PC-3 (cell line): ENCODE measurements around the gene STAG1. TPM values are rescaled to one million over a fixed set of nuclear protein-coding genes. Genes with fewer than 3 reads are reported as not detected.

Source experiments
- ATAC-seq: fragments of 200-7000 bp; cut with Tn5 transposase; 2 replicates; pipeline ENCODE4 v1.9.1; 2020; ENCODE audit warnings: mild to moderate bottlenecking, moderate library complexity
- BruUV-seq: library from RNA; stranded (reverse); fragments of 400-500 nt; replicated peaks from 2 replicates; lab custom pipeline; 2021; lab: Mats Ljungman, UMichigan
- CTCF ChIA-PET: fragments of 300-600 bp; sonication (Branson Sonifier 250); formaldehyde crosslinking; loops from one replicate; lab custom pipeline; 2022; ENCODE audit warnings: antibody characterized with exemption; lab: Charles Lee
- POLR2A ChIA-PET: fragments of 300-600 bp; sonication (Branson Sonifier 250); formaldehyde crosslinking; loops from one replicate; lab custom pipeline; 2022; ENCODE audit warnings: antibody characterized with exemption; ENCODE audit not compliant: unreplicated experiment; lab: Charles Lee
- DNase-seq: peaks from one replicate; pipeline ENCODE4 v3.0.0-alpha.2; 2015
- H2AFZ ChIP-seq: fragments of 300-600 bp; sonication (generic); 2 replicates; pipeline ENCODE4 v1.6.0; 2016; ENCODE audit warnings: antibody characterized with exemption, low read length
- H3F3A ChIP-seq: fragments of 300-600 bp; sonication (generic); one replicate; pipeline ENCODE4 v1.6.0; 2017; ENCODE audit warnings: antibody characterized with exemption, low read length, control low read depth, mild to moderate bottlenecking; ENCODE audit not compliant: unreplicated experiment
- H3K27ac ChIP-seq: fragments of 300-600 bp; sonication (generic); 2 replicates; pipeline ENCODE4 v1.5.1; 2016; ENCODE audit warnings: mild to moderate bottlenecking, low read length
- H3K27me3 ChIP-seq: fragments of 300-600 bp; sonication (generic); 2 replicates; pipeline ENCODE4 v1.6.1; 2016; ENCODE audit warnings: low read length, mixed read lengths
- H3K36me3 ChIP-seq: fragments of 300-600 bp; sonication (generic); 2 replicates; pipeline ENCODE4 v1.6.1; 2016; ENCODE audit warnings: low read depth, mixed run types, low read length, mixed read lengths
- H3K4me1 ChIP-seq: fragments of 300-600 bp; sonication (generic); 2 replicates; pipeline ENCODE4 v1.5.1; 2016; ENCODE audit warnings: low read length; ENCODE audit not compliant: insufficient read depth
- H3K4me2 ChIP-seq: fragments of 300-600 bp; sonication (generic); 2 replicates; pipeline ENCODE4 v1.6.0; 2016; ENCODE audit warnings: low read length
- H3K4me3 ChIP-seq: fragments of 300-600 bp; sonication (generic); 2 replicates; pipeline ENCODE4 v1.5.1; 2016; ENCODE audit warnings: mild to moderate bottlenecking, low read length, mixed read lengths
- H3K79me2 ChIP-seq: fragments of 300-600 bp; sonication (generic); 2 replicates; pipeline ENCODE4 v1.6.1; 2017; ENCODE audit warnings: low read length, mixed read lengths
- H3K9ac ChIP-seq: fragments of 300-600 bp; sonication (generic); 2 replicates; pipeline ENCODE4 v1.6.0; 2016; ENCODE audit warnings: mild to moderate bottlenecking, low read length
- H3K9me2 ChIP-seq: fragments of 300-600 bp; sonication (generic); replicated peaks from 2 replicates; pipeline ENCODE4 v1.6.1; 2016; ENCODE audit warnings: mixed run types, low read length, mixed read lengths
- H3K9me3 ChIP-seq: fragments of 300-600 bp; sonication (generic); 2 replicates; pipeline ENCODE4 v1.6.1; 2016; ENCODE audit warnings: low read length, mixed read lengths
- H4K20me1 ChIP-seq: fragments of 300-600 bp; sonication (generic); 2 replicates; pipeline ENCODE4 v1.6.1; 2016; ENCODE audit warnings: low read length, mixed read lengths
- EZH2 ChIP-seq: fragments of 300-600 bp; sonication (generic); IDR thresholded peaks from one replicate; pipeline ENCODE4 v1.6.1; 2017; ENCODE audit warnings: antibody characterized with exemption, mild to moderate bottlenecking, low read length; ENCODE audit not compliant: unreplicated experiment
- EZH2phosphoT487 ChIP-seq: fragments of 300-600 bp; sonication (generic); IDR thresholded peaks from 2 replicates; pipeline ENCODE4 v1.6.1; 2018; ENCODE audit warnings: mild to moderate bottlenecking, antibody characterized with exemption, low read length, borderline replicate concordance
- intact Hi-C: fragments of 100-400 bp; cut with micrococcal nuclease; formaldehyde crosslinking; loops from 2 replicates; pipeline ENCODE4 v1.9.0; 2023
- total RNA-seq: library from RNA; depleted of rRNA; stranded (reverse); fragments of >200 nt; gene quantifications from 2 replicates; pipeline ENCODE4 v1.2.3, GENCODE V29; 2014
- TF ChIP-seq, protein P1 (sequence below): fragments of 300-600 bp; sonication (generic); conservative IDR thresholded peaks from 2 replicates; pipeline ENCODE4 v1.5.1; 2017; ENCODE audit warnings: antibody characterized with exemption, low read depth, mild to moderate bottlenecking, low read length

The STAG1 gene
- total RNA-seq, 1 experiment from 2014 or later: 14.6 TPM

DNA sequence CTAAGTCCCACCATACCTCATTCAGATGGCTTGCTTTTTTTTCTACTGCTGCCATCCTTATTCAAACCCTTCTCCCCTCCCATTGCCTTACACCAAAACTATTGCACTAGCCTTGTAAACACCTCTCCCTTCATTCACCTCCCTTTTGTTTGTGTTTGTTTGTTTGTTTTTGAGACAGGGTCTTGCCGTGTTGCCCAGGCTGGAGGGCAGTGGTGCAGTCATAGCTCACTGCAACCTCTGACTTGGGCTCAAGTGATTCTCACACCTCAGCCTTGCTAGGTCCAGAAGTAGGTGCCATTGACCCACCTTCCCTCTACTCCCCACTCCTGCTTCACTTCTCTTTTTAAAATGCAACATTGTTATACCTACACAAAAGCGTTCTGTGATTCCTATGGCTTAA lies 3.0 kb upstream of the STAG1 start:
- TF ChIP-seq, protein P1, sequence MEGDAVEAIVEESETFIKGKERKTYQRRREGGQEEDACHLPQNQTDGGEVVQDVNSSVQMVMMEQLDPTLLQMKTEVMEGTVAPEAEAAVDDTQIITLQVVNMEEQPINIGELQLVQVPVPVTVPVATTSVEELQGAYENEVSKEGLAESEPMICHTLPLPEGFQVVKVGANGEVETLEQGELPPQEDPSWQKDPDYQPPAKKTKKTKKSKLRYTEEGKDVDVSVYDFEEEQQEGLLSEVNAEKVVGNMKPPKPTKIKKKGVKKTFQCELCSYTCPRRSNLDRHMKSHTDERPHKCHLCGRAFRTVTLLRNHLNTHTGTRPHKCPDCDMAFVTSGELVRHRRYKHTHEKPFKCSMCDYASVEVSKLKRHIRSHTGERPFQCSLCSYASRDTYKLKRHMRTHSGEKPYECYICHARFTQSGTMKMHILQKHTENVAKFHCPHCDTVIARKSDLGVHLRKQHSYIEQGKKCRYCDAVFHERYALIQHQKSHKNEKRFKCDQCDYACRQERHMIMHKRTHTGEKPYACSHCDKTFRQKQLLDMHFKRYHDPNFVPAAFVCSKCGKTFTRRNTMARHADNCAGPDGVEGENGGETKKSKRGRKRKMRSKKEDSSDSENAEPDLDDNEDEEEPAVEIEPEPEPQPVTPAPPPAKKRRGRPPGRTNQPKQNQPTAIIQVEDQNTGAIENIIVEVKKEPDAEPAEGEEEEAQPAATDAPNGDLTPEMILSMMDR: no peak
- no peak overlapping the region for H3K9ac ChIP-seq
- DNase-seq: no peak
- H3K4me2 ChIP-seq: no peak overlapping the region
- H3K79me2 ChIP-seq: peaks cover 22% of the 10 kb centered on the region
- no peaks in the 10 kb centered on the region for H3F3A ChIP-seq
- intact Hi-C loops: loop anchor here (10.0 kb wide), 1 partner anchor 180 kb away; no protein-coding TSS in a partner anchor
- H4K20me1 ChIP-seq: no peaks in the 10 kb centered on the region
- no peak overlapping the region for H3K4me3 ChIP-seq
- BruUV-seq: no TSS peak
- no peak overlapping the region for H2AFZ ChIP-seq
- POLR2A ChIA-PET: no interaction called here
- CTCF ChIA-PET: no interaction called here
- H3K9me2 ChIP-seq: no peaks in the 10 kb centered on the region
- peaks cover 9% of the 10 kb centered on the region for H3K4me1 ChIP-seq
- ATAC-seq: no peak
- H3K27me3 ChIP-seq: no peaks in the 10 kb centered on the region
- no peak overlapping the region for H3K27ac ChIP-seq
- H3K9me3 ChIP-seq: no peaks in the 10 kb centered on the region
- no peaks in the 10 kb centered on the region for H3K36me3 ChIP-seq

DNA sequence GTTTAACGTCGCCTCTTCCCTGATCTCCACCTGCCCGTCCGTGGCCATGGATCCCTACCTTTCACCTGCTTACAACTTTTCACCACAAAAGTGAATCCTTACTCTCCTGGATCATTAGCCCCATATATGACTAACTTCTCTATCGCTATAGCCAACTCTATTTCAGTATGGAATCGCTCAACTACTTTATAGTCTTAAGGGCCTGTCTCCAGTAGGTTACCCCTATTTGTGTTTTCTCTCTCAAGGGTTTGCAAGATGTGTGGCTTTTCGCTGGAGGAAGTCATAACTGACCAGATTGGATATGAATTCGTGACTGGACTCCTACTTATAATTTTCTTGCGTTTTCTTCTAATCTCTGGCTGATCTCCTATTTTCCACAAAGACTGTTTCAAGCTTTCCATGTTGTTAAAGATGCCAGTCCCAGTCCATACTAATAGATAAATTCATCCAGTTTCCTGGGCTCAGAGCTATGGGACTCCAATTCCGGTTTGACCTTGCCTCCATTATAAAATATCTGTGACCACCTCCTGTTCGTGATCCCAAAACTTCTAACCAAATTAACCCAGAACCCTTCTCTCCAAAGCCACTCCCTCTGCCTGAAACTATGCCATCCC lies 1.3 kb upstream of the STAG1 start:
- peak overlapping the region; percentile 94 for H3K27ac ChIP-seq
- H2AFZ ChIP-seq: peak overlapping the region; percentile 93
- ATAC-seq (no peak), DNase-seq (peak; percentile 21)
- H3F3A ChIP-seq: no peaks in the 10 kb centered on the region
- H3K4me1 ChIP-seq: peaks cover 9% of the 10 kb centered on the region
- CTCF ChIA-PET: interaction anchor here (0.6 to 1.9 kb wide), 3 partner anchors 86 to 260 kb away, joined by 5 to 41 read pairs (median 22); no protein-coding TSS in a partner anchor
- H3K36me3 ChIP-seq: no peaks in the 10 kb centered on the region
- TF ChIP-seq EZH2 (no peak), EZH2phosphoT487 (no peak)
- TF ChIP-seq, protein P1: no peak
- H3K9ac ChIP-seq: peak overlapping the region; percentile 98
- H3K9me3 ChIP-seq: no peaks in the 10 kb centered on the region
- peaks cover 40% of the 10 kb centered on the region for H3K79me2 ChIP-seq
- no peaks in the 10 kb centered on the region for H3K9me2 ChIP-seq
- intact Hi-C loops: loop anchor here (1.0 to 10.0 kb wide), 5 partner anchors 109 to 683 kb away; partner anchors contain the start of gene NCK1
- no TSS peak for BruUV-seq
- H3K4me3 ChIP-seq: peak overlapping the region; percentile 81
- H3K27me3 ChIP-seq: no peaks in the 10 kb centered on the region
- H4K20me1 ChIP-seq: no peaks in the 10 kb centered on the region
- POLR2A ChIA-PET: interaction anchor here (0.7 to 1.2 kb wide), 3 partner anchors 208 to 362 kb away, joined by 4 to 5 read pairs (median 4); no protein-coding TSS in a partner anchor
- H3K4me2 ChIP-seq: peak overlapping the region; percentile 81
